Ishikawa (cell line): Measurements from ENCODE around the gene GJC1.

Experiments
- CEBPB ChIP-seq: IDR thresholded peaks from 2 replicates; pipeline ENCODE4 v1.6.1; 2012
- CREB1 ChIP-seq: IDR thresholded peaks from 2 replicates; pipeline ENCODE4 v1.6.1; 2012; ENCODE audit warnings: low read depth
- NFIC ChIP-seq: IDR thresholded peaks from 2 replicates; pipeline ENCODE4 v1.6.1; 2012
- RAD21 ChIP-seq: IDR thresholded peaks from 2 replicates; pipeline ENCODE4 v1.6.1; 2012; ENCODE audit warnings: low read depth
- YY1 ChIP-seq: IDR thresholded peaks from 2 replicates; pipeline ENCODE4 v1.6.1; 2012; ENCODE audit warnings: low read depth
- ZBTB7A ChIP-seq: IDR thresholded peaks from 2 replicates; pipeline ENCODE4 v1.6.1; 2012; ENCODE audit warnings: low read depth

DNA sequence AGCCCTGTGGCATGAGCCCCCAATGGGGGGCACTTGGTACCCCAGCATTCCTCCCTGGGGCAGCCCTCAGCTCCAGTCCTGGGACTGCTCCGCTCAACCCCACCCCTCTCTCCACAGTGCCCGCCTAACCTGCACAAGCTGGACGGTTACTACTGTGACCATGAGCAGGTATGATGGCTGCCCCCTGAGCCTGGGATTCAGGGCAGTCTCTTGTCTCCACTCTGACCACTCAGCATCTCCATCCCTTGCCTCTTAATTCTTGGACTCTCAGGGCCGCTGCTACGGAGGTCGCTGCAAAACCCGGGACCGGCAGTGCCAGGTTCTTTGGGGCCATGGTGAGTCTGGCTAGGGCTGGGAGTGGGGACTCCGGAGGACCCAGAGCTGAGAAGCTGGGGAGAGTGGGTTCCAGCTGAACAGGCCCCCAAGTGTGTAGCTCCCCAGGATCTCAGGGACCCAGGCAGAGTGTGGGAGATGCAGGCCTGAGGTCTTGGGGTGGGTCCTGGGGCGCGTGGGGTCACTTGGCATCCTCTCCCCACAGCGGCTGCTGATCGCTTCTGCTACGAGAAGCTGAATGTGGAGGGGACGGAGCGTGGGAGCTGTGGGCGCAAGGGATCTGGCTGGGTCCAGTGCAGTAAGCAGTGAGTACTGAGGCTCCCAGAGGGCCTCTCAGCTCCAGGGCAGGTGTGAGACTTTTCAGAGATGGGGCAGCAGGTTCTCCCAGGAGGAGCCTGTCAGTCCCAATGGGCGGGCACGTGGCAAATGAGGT is 53.3 kb downstream of the GJC1 start:
- no peak for TF ChIP-seq YY1
- TF ChIP-seq ZBTB7A: no peak
- no peak for TF ChIP-seq NFIC
- TF ChIP-seq CEBPB: no peak
- TF ChIP-seq RAD21: no peak
- TF ChIP-seq CREB1: no peak
